HEK293 (cell line): Measurements from ENCODE around the gene VRK1.

Experiments
- CTCF ChIA-PET: fragments of 350-600 bp; formaldehyde crosslinking; extraction: SDS; loops from one replicate; lab custom pipeline; 2021; ENCODE audit warnings: antibody characterized with exemption; lab: Yijun Ruan, JAX
- POLR2A ChIA-PET: fragments of 300-600 bp; formaldehyde crosslinking; extraction: SDS; loops from one replicate; lab custom pipeline; 2020; ENCODE audit warnings: antibody characterized with exemption, inconsistent platforms; lab: Yijun Ruan, JAX
- H3K27ac ChIP-seq: fragments of 200-500 bp; sonication (Bioruptor generic); 2 replicates; pipeline ENCODE4 v1.5.1; 2014; ENCODE audit warnings: low read depth, low read length, control low read depth, inconsistent platforms; ENCODE audit errors: extremely low read depth
- H3K36me3 ChIP-seq, 2 experiments: fragments of 200-500 bp in 1 of 2; sonication (Bioruptor generic) in 1 of 2; 1 replicate in 1 of 2; 2 replicates in 1 of 2; pipeline ENCODE4 v1.5.1; 2014 to 2017; ENCODE audit warnings: inconsistent platforms in 2 of 2, low read length in 2 of 2; ENCODE audit not compliant: control insufficient read depth in 2 of 2, insufficient read depth in 1 of 2
- H3K4me1 ChIP-seq: fragments of 200-500 bp; sonication (Bioruptor generic); 2 replicates; pipeline ENCODE4 v1.5.1; 2014; ENCODE audit warnings: mild to moderate bottlenecking, low read length, inconsistent platforms; ENCODE audit not compliant: control insufficient read depth, insufficient read depth
- H3K4me3 ChIP-seq: 2 replicates; pipeline ENCODE4 v1.5.1; 2011; ENCODE audit warnings: low read depth, mild to moderate bottlenecking, control low read depth, low read length, moderate library complexity
- H3K9me3 ChIP-seq: fragments of 200-500 bp; sonication (Bioruptor generic); 2 replicates; pipeline ENCODE4 v1.5.1; 2014; ENCODE audit warnings: low read depth, low read length, inconsistent platforms; ENCODE audit not compliant: control insufficient read depth, insufficient read depth
- GLIS1 ChIP-seq: fragments of 450-650 bp; formaldehyde crosslinking; IDR thresholded peaks from 2 replicates; pipeline ENCODE4 v1.5.1; 2016; ENCODE audit warnings: missing biosample characterization, missing genetic modification characterization
- HOXC10 ChIP-seq: sonication (generic); formaldehyde crosslinking; IDR thresholded peaks from 2 replicates; pipeline ENCODE4 v1.8.1; 2023; ENCODE audit warnings: mild to moderate bottlenecking, missing genetic modification reagents
- HOXD13 ChIP-seq: sonication (generic); formaldehyde crosslinking; IDR thresholded peaks from 2 replicates; pipeline ENCODE4 v1.8.0; 2022; ENCODE audit warnings: missing genetic modification reagents, borderline replicate concordance
- MEIS1 ChIP-seq: sonication (generic); formaldehyde crosslinking; IDR thresholded peaks from 2 replicates; pipeline ENCODE4 v1.8.1; 2022; ENCODE audit warnings: missing genetic modification reagents, mild to moderate bottlenecking, borderline replicate concordance
- RBAK ChIP-seq: fragments of 450-650 bp; formaldehyde crosslinking; IDR thresholded peaks from 2 replicates; pipeline ENCODE4 v1.5.1; 2016; ENCODE audit warnings: missing biosample characterization, missing genetic modification characterization
- SP2 ChIP-seq: fragments of 450-650 bp; formaldehyde crosslinking; IDR thresholded peaks from 2 replicates; pipeline ENCODE4 v1.5.1; 2016; ENCODE audit warnings: missing biosample characterization, missing genetic modification characterization
- TRIM28 ChIP-seq: IDR thresholded peaks from 2 replicates; pipeline ENCODE4 v1.6.1; 2011; ENCODE audit warnings: low read length, control low read depth, borderline replicate concordance
- YY1 ChIP-seq: fragments of 450-650 bp; formaldehyde crosslinking; IDR thresholded peaks from 2 replicates; pipeline ENCODE4 v1.5.1; 2018; ENCODE audit warnings: missing biosample characterization, missing genetic modification characterization
- ZBTB48 ChIP-seq: fragments of 450-650 bp; formaldehyde crosslinking; IDR thresholded peaks from 2 replicates; pipeline ENCODE4 v1.5.1; 2016; ENCODE audit warnings: missing biosample characterization, missing genetic modification characterization
- ZBTB7A ChIP-seq: fragments of 450-650 bp; formaldehyde crosslinking; IDR thresholded peaks from 2 replicates; pipeline ENCODE4 v1.5.1; 2016; ENCODE audit warnings: low read depth, missing biosample characterization, missing genetic modification characterization
- ZNF133 ChIP-seq: fragments of 450-650 bp; formaldehyde crosslinking; IDR thresholded peaks from 2 replicates; pipeline ENCODE4 v1.5.1; 2016; ENCODE audit warnings: missing biosample characterization, missing genetic modification characterization
- ZNF174 ChIP-seq: fragments of 450-650 bp; formaldehyde crosslinking; IDR thresholded peaks from 2 replicates; pipeline ENCODE4 v1.5.0; 2017; ENCODE audit warnings: missing biosample characterization, mild to moderate bottlenecking, missing genetic modification characterization
- ZNF211 ChIP-seq: fragments of 450-650 bp; formaldehyde crosslinking; IDR thresholded peaks from 2 replicates; pipeline ENCODE4 v1.5.1; 2016; ENCODE audit warnings: low read depth, missing biosample characterization, missing genetic modification characterization
- ZNF37A ChIP-seq: fragments of 450-650 bp; IDR thresholded peaks from 2 replicates; pipeline ENCODE4 v1.5.1; 2018; ENCODE audit warnings: missing biosample characterization, missing genetic modification characterization
- ZNF394 ChIP-seq: fragments of 450-650 bp; formaldehyde crosslinking; IDR thresholded peaks from 2 replicates; pipeline ENCODE4 v1.5.1; 2016; ENCODE audit warnings: missing biosample characterization, missing genetic modification characterization, mild to moderate bottlenecking, moderate library complexity, borderline replicate concordance
- ZNF404 ChIP-seq: fragments of 450-650 bp; formaldehyde crosslinking; IDR thresholded peaks from 2 replicates; pipeline ENCODE4 v1.5.1; 2017; ENCODE audit warnings: missing biosample characterization, missing genetic modification characterization
- ZNF416 ChIP-seq: fragments of 450-650 bp; formaldehyde crosslinking; IDR thresholded peaks from 2 replicates; pipeline ENCODE4 v1.5.1; 2016; ENCODE audit warnings: missing biosample characterization, missing genetic modification characterization
- ZNF600 ChIP-seq: fragments of 450-650 bp; formaldehyde crosslinking; IDR thresholded peaks from 2 replicates; pipeline ENCODE4 v1.5.1; 2016; ENCODE audit warnings: missing biosample characterization, missing genetic modification characterization
- ZNF843 ChIP-seq: fragments of 450-650 bp; formaldehyde crosslinking; IDR thresholded peaks from 2 replicates; pipeline ENCODE4 v1.5.1; 2016; ENCODE audit warnings: missing biosample characterization, missing genetic modification characterization
- ZSCAN23 ChIP-seq: fragments of 450-650 bp; formaldehyde crosslinking; IDR thresholded peaks from 2 replicates; pipeline ENCODE4 v1.5.1; 2016; ENCODE audit warnings: missing biosample characterization, missing genetic modification characterization
- TF ChIP-seq, protein P1 (sequence below): fragments of 450-650 bp; formaldehyde crosslinking; IDR thresholded peaks from 2 replicates; pipeline ENCODE4 v1.5.1; 2016; ENCODE audit warnings: missing biosample characterization, missing genetic modification characterization
- TF ChIP-seq, protein P2 (sequence below): fragments of 450-650 bp; formaldehyde crosslinking; IDR thresholded peaks from 2 replicates; pipeline ENCODE4 v1.5.1; 2016; ENCODE audit warnings: missing biosample characterization, missing genetic modification characterization
- TF ChIP-seq, protein P3 (sequence below): fragments of 450-650 bp; formaldehyde crosslinking; optimal IDR thresholded peaks from 2 replicates; pipeline ENCODE3; 2016; ENCODE audit warnings: missing biosample characterization, mild to moderate bottlenecking, missing genetic modification characterization
- TF ChIP-seq, protein P4 (sequence below): fragments of 450-650 bp; formaldehyde crosslinking; IDR thresholded peaks from 2 replicates; pipeline ENCODE4; 2016; ENCODE audit warnings: missing biosample characterization, missing genetic modification characterization

VRK1 gene

DNA sequence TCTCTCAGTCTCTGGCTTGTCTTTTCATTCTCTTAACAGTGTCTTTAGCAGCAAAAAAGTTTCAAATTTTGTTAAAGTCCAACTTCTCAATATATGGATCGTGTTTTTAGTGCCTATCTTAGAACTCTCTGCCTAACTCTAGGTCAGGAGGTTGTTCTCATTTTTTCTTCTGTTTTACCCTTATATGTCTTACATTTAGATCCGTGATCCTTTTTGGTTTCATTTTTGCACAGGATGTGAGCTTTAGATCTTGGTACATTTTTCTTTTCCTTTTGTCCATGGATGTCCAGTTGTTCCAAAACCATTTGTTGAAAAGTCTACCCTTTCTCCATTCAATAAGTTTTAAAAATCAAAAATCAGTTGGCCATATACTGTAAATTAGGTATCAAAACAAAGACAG is 6.8 kb downstream of the VRK1 start:
- peaks cover 16% of the 10 kb centered on the region; the same call in 1 of the 2 replicates for H3K4me1 ChIP-seq

DNA sequence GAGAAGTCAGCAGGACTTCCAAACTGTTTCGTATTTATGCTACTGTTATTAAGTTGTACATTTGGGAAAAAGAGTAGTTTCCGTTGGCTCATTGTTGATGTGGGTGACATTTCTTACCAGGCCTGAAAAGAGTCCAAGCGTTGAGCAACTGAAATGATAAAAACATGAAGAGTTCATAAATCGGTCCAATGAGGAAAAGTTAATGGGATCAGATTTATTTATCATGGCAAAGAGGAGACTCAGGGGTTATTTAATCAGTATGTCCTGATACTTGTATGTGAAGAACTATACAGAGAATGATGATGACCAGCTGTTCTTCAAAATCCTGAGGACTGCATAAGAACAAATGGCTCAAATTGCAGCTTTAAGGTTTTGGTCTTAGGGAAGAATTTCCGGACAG is 7.7 kb downstream of the VRK1 start:
- POLR2A ChIA-PET: no interaction called here
- CTCF ChIA-PET: no interaction called here
- peaks cover 13% of the 10 kb centered on the region; the same call in 1 of the 2 replicates for H3K4me1 ChIP-seq

More for the DNA sequence above, 6.8 kb downstream of the VRK1 start:
- no peak for TF ChIP-seq ZBTB7A (tag by site-specific recombination)
- TF ChIP-seq, protein P1, sequence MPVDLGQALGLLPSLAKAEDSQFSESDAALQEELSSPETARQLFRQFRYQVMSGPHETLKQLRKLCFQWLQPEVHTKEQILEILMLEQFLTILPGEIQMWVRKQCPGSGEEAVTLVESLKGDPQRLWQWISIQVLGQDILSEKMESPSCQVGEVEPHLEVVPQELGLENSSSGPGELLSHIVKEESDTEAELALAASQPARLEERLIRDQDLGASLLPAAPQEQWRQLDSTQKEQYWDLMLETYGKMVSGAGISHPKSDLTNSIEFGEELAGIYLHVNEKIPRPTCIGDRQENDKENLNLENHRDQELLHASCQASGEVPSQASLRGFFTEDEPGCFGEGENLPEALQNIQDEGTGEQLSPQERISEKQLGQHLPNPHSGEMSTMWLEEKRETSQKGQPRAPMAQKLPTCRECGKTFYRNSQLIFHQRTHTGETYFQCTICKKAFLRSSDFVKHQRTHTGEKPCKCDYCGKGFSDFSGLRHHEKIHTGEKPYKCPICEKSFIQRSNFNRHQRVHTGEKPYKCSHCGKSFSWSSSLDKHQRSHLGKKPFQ (tag by site-specific recombination): no peak
- TF ChIP-seq ZNF394 (tag by site-specific recombination): no peak
- no peak for TF ChIP-seq MEIS1 (CRISPR knock-in tag)
- no peak for TF ChIP-seq ZNF843
- no peak for TF ChIP-seq GLIS1 (tag by site-specific recombination)
- TF ChIP-seq ZNF133 (tag by site-specific recombination): no peak
- TF ChIP-seq ZNF37A (tag by site-specific recombination): no peak
- no peak for TF ChIP-seq HOXD13 (CRISPR knock-in tag)
- TF ChIP-seq ZNF404 (tag by site-specific recombination): no peak
- TF ChIP-seq RBAK (tag by site-specific recombination): no peak
- TF ChIP-seq, protein P2, sequence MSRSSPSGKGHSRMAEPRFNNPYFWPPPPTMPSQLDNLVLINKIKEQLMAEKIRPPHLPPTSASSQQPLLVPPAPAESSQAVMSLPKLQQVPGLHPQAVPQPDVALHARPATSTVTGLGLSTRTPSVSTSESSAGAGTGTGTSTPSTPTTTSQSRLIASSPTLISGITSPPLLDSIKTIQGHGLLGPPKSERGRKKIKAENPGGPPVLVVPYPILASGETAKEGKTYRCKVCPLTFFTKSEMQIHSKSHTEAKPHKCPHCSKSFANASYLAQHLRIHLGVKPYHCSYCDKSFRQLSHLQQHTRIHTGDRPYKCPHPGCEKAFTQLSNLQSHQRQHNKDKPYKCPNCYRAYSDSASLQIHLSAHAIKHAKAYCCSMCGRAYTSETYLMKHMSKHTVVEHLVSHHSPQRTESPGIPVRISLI (tag by site-specific recombination): no peak
- no peak for TF ChIP-seq HOXC10 (CRISPR knock-in tag)
- TF ChIP-seq ZNF416 (tag by site-specific recombination): no peak
- ChIA-PET CTCF (no interaction called here), POLR2A (no interaction called here)
- no peak overlapping the region for H3K27ac ChIP-seq
- H3K4me3 ChIP-seq: no peak overlapping the region
- no peaks in the 10 kb centered on the region for H3K36me3 ChIP-seq
- H3K9me3 ChIP-seq: no peaks in the 10 kb centered on the region

More for the DNA sequence above, 7.7 kb downstream of the VRK1 start:
- no peaks in the 10 kb centered on the region for H3K36me3 ChIP-seq
- TF ChIP-seq ZBTB48 (tag by site-specific recombination): no peak
- TF ChIP-seq, protein P3, sequence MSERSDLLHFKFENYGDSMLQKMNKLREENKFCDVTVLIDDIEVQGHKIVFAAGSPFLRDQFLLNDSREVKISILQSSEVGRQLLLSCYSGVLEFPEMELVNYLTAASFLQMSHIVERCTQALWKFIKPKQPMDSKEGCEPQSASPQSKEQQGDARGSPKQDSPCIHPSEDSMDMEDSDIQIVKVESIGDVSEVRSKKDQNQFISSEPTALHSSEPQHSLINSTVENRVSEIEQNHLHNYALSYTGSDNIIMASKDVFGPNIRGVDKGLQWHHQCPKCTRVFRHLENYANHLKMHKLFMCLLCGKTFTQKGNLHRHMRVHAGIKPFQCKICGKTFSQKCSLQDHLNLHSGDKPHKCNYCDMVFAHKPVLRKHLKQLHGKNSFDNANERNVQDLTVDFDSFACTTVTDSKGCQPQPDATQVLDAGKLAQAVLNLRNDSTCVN (tag by site-specific recombination): no peak
- TF ChIP-seq, protein P4, sequence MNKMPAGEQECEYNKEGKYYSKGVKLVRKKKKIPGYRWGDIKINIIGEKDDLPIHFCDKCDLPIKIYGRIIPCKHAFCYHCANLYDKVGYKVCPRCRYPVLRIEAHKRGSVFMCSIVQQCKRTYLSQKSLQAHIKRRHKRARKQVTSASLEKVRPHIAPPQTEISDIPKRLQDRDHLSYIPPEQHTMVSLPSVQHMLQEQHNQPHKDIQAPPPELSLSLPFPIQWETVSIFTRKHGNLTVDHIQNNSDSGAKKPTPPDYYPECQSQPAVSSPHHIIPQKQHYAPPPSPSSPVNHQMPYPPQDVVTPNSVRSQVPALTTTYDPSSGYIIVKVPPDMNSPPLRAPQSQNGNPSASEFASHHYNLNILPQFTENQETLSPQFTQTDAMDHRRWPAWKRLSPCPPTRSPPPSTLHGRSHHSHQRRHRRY: no peak
- TF ChIP-seq ZNF600: no peak
- TF ChIP-seq ZNF174 (tag by site-specific recombination): no peak
- TF ChIP-seq ZSCAN23: no peak
- TF ChIP-seq YY1 (tag by site-specific recombination): no peak
- no peak for TF ChIP-seq SP2
- TF ChIP-seq TRIM28: no peak
- no peak for TF ChIP-seq ZNF211 (tag by site-specific recombination)
- no peaks in the 10 kb centered on the region for H3K9me3 ChIP-seq
- H3K27ac ChIP-seq: no peak overlapping the region
- H3K4me3 ChIP-seq: no peak overlapping the region
